ENCODE measurements around the gene XRN2. TPM values are rescaled to one million over a fixed set of nuclear protein-coding genes. Genes with fewer than 3 reads are reported as not detected.
A peak's percentile ranks its signal among the peaks of the same experiment; 100 is the strongest.

Gene XRN2
- total and polyA plus RNA-seq, 2 of the 13 experiments (the other 11 are each of a cell fraction or from before 2014, with no cell fraction given): 90.3 to 171 TPM

- TF ChIP-seq E2F2 (CRISPR knock-in tag; IDR thresholded peaks at IDR 0.05; ENCODE audit: borderline replicate concordance) (no peak), ZNF740 (CRISPR knock-in tag; IDR thresholded peaks at IDR 0.05) (no peak), ZFAT (CRISPR knock-in tag; conservative IDR thresholded peaks at IDR 0.05) (no peak), ZNF513 (CRISPR knock-in tag; conservative IDR thresholded peaks at IDR 0.05) (no peak), ZBTB10 (CRISPR knock-in tag; IDR thresholded peaks at IDR 0.05; ENCODE audit: borderline replicate concordance) (no peak), ESRRA (CRISPR knock-in tag; IDR thresholded peaks at IDR 0.05; ENCODE audit: low read depth) (0 out of 2 replicates have a peak, but pooled peaks have one; percentile 52), ARID4A (CRISPR knock-in tag; IDR thresholded peaks at IDR 0.05; ENCODE audit: borderline replicate concordance) (peak; percentile 54; the same call in 1 of the 2 replicates), XRCC5 (optimal IDR thresholded peaks at IDR 0.05; ENCODE audit: low read length) (peak; percentile 20), TOE1 (CRISPR knock-in tag; IDR thresholded peaks at IDR 0.05) (no peak), ZNF562 (CRISPR knock-in tag; IDR thresholded peaks at IDR 0.05; ENCODE audit: borderline replicate concordance) (no peak), ZBTB7A (CRISPR knock-in tag; IDR thresholded peaks at IDR 0.05) (no peak), ZNF253 (CRISPR knock-in tag; IDR thresholded peaks at IDR 0.05; ENCODE audit: borderline replicate concordance) (no peak), SIN3B (IDR thresholded peaks at IDR 0.05; ENCODE audit: low read length) (no peak), ATF2 (CRISPR knock-in tag; IDR thresholded peaks at IDR 0.05) (peak; percentile 26; the same call in 1 of the 2 replicates), ZBTB43 (CRISPR knock-in tag; conservative IDR thresholded peaks at IDR 0.05) (peak; percentile 96), SIN3A (IDR thresholded peaks at IDR 0.05; ENCODE audit: borderline replicate concordance, low read depth, low read length) (no peak)
Measured at GRCh38 chr20:21280522-21281016, 22.6 kb upstream of the XRN2 start (continued).

Measured in HepG2 (cell line).